IMR-90 (cell line): ENCODE data around the gene KCNJ6. TPM values are rescaled to one million over a fixed set of nuclear protein-coding genes. Genes with fewer than 3 reads are reported as not detected.

Source experiments
- ATAC-seq: fragments of 200-7000 bp; cut with Tn5 transposase; 2 replicates; pipeline ENCODE4 v1.9.1; 2020; ENCODE audit warnings: low read depth, mild to moderate bottlenecking, moderate library complexity
- BruUV-seq: library from RNA; stranded (reverse); fragments of 400-500 nt; replicated peaks from 2 replicates; lab custom pipeline; 2021; lab: Mats Ljungman, UMichigan
- CTCF ChIA-PET: fragments of 300-600 bp; formaldehyde crosslinking; extraction: SDS; loops from one replicate; lab custom pipeline; 2021; ENCODE audit warnings: antibody characterized with exemption; lab: Yijun Ruan, JAX
- POLR2A ChIA-PET: fragments of 300-600 bp; sonication (Branson Sonifier 250); formaldehyde crosslinking; loops from one replicate; lab custom pipeline; 2022; ENCODE audit warnings: antibody characterized with exemption; ENCODE audit not compliant: unreplicated experiment; lab: Charles Lee
- DNase-seq: peaks from one replicate; pipeline ENCODE4 v3.0.0; 2013
- H2AFZ ChIP-seq: replicated peaks from 2 replicates; pipeline ENCODE3; 2013; ENCODE audit warnings: low read length, mild to moderate bottlenecking; ENCODE audit not compliant: poor library complexity
- H2AK5ac ChIP-seq: 2 replicates; pipeline ENCODE4 v1.6.1; 2013; ENCODE audit warnings: low read depth, low read length, inconsistent platforms
- H2AK9ac ChIP-seq: replicated peaks from 2 replicates; pipeline ENCODE3; 2013; ENCODE audit warnings: mild to moderate bottlenecking, low read depth, low read length, moderate library complexity; ENCODE audit not compliant: poor library complexity
- H2BK120ac ChIP-seq: 2 replicates; pipeline ENCODE4 v1.6.1; 2013; ENCODE audit warnings: low read depth, low read length, inconsistent platforms
- H2BK15ac ChIP-seq: 3 replicates; pipeline ENCODE4 v1.6.1; 2013; ENCODE audit warnings: low read depth, low read length, inconsistent platforms
- H2BK20ac ChIP-seq: 2 replicates; pipeline ENCODE4 v1.6.1; 2013; ENCODE audit warnings: low read depth, mild to moderate bottlenecking, inconsistent platforms, low read length, moderate library complexity
- H2BK5ac ChIP-seq: 2 replicates; pipeline ENCODE4 v1.6.1; 2013; ENCODE audit warnings: mild to moderate bottlenecking, low read depth, low read length, inconsistent platforms; ENCODE audit not compliant: poor library complexity, severe bottlenecking
- H3K14ac ChIP-seq: replicated peaks from 2 replicates; pipeline ENCODE4 v1.6.1; 2013; ENCODE audit warnings: low read depth, low read length, inconsistent platforms
- H3K18ac ChIP-seq: 2 replicates; pipeline ENCODE4 v1.6.1; 2013; ENCODE audit warnings: low read depth, low read length, control low read depth
- H3K23ac ChIP-seq: 2 replicates; pipeline ENCODE4 v1.6.1; 2013; ENCODE audit warnings: low read depth, low read length, inconsistent platforms
- H3K27ac ChIP-seq: 2 replicates; pipeline ENCODE4 v1.5.1; 2013; ENCODE audit warnings: mild to moderate bottlenecking, control low read depth, low read length; ENCODE audit not compliant: insufficient read depth
- H3K27me3 ChIP-seq: 2 replicates; pipeline ENCODE4 v1.6.1; 2013; ENCODE audit warnings: low read length; ENCODE audit not compliant: control insufficient read depth, insufficient read depth
- H3K36me3 ChIP-seq: 2 replicates; pipeline ENCODE4 v1.6.1; 2013; ENCODE audit warnings: low read length, mixed read lengths; ENCODE audit not compliant: control insufficient read depth, insufficient read depth
- H3K4ac ChIP-seq: 2 replicates; pipeline ENCODE4 v1.6.1; 2013; ENCODE audit warnings: low read depth, low read length, inconsistent platforms
- H3K4me1 ChIP-seq: 2 replicates; pipeline ENCODE4 v1.6.1; 2013; ENCODE audit warnings: low read length, mixed read lengths; ENCODE audit not compliant: control insufficient read depth, insufficient read depth
- H3K4me2 ChIP-seq: 2 replicates; pipeline ENCODE4 v1.6.1; 2013; ENCODE audit warnings: low read depth, mild to moderate bottlenecking, control low read depth, low read length, moderate library complexity
- H3K4me3 ChIP-seq: 2 replicates; pipeline ENCODE4 v1.5.1; 2013; ENCODE audit warnings: low read depth, mild to moderate bottlenecking, control low read depth, low read length, moderate library complexity; ENCODE audit not compliant: insufficient read depth
- H3K56ac ChIP-seq: 2 replicates; pipeline ENCODE4 v1.6.1; 2013; ENCODE audit warnings: low read length, inconsistent platforms; ENCODE audit not compliant: insufficient read depth; ENCODE audit errors: extremely low read depth
- H3K79me1 ChIP-seq, 2 experiments: 2 replicates each; pipeline ENCODE4 v1.6.1; 2013; ENCODE audit warnings: low read length in 2 of 2, inconsistent platforms in 1 of 2, low read depth in 1 of 2
- H3K9ac ChIP-seq: 2 replicates; pipeline ENCODE4 v1.6.1; 2013; ENCODE audit warnings: low read depth, low read length, control low read depth
- H3K9me1 ChIP-seq: 2 replicates; pipeline ENCODE4 v1.6.1; 2013; ENCODE audit warnings: low read length, inconsistent platforms; ENCODE audit not compliant: insufficient read depth
- H3K9me3 ChIP-seq: 2 replicates; pipeline ENCODE4 v1.6.1; 2013; ENCODE audit warnings: low read length; ENCODE audit not compliant: control insufficient read depth, insufficient read depth
- H4K20me1 ChIP-seq: 2 replicates; pipeline ENCODE4 v1.6.1; 2013; ENCODE audit warnings: low read length, inconsistent platforms; ENCODE audit not compliant: insufficient read depth
- H4K5ac ChIP-seq: 2 replicates; pipeline ENCODE4 v1.6.1; 2013; ENCODE audit warnings: mild to moderate bottlenecking, low read depth, low read length, control low read depth
- H4K8ac ChIP-seq, 2 experiments: 2 replicates each; pipeline ENCODE4 v1.6.1; 2013; ENCODE audit warnings: low read depth in 2 of 2, low read length in 2 of 2, control low read depth in 1 of 2, inconsistent platforms in 1 of 2
- H4K91ac ChIP-seq: 2 replicates; pipeline ENCODE4 v1.6.1; 2013; ENCODE audit warnings: low read depth, low read length, inconsistent platforms; ENCODE audit not compliant: insufficient read depth
- BHLHE40 ChIP-seq: fragments of 150-350 bp; IDR thresholded peaks from 2 replicates; pipeline ENCODE4 v1.6.1; 2016; ENCODE audit warnings: mild to moderate bottlenecking, low read depth, low read length
- CEBPB ChIP-seq: IDR thresholded peaks from 2 replicates; pipeline ENCODE4 v1.6.1; 2012; ENCODE audit warnings: low read depth, low read length, improper control_type of control experiment
- CHD1 ChIP-seq: IDR thresholded peaks from 2 replicates; pipeline ENCODE4 v1.6.1; 2012; ENCODE audit warnings: low read depth, low read length, improper control_type of control experiment
- FOS ChIP-seq: fragments of 150-350 bp; IDR thresholded peaks from 2 replicates; pipeline ENCODE4 v1.6.1; 2016; ENCODE audit warnings: low read depth, low read length
- MAFK ChIP-seq: IDR thresholded peaks from 2 replicates; pipeline ENCODE4 v1.6.1; 2012; ENCODE audit warnings: low read depth, low read length, improper control_type of control experiment
- MAZ ChIP-seq: IDR thresholded peaks from 2 replicates; pipeline ENCODE4 v1.6.1; 2012; ENCODE audit warnings: low read depth, mild to moderate bottlenecking, low read length, improper control_type of control experiment, moderate library complexity, borderline replicate concordance
- MXI1 ChIP-seq: IDR thresholded peaks from 2 replicates; pipeline ENCODE4 v1.6.1; 2012; ENCODE audit warnings: low read depth, mild to moderate bottlenecking, low read length, moderate library complexity, borderline replicate concordance
- NFE2L2 ChIP-seq: fragments of 150-350 bp; IDR thresholded peaks from 2 replicates; pipeline ENCODE4 v1.6.1; 2016; ENCODE audit warnings: low read depth, mild to moderate bottlenecking, low read length
- POLR2A ChIP-seq: IDR thresholded peaks from 2 replicates; pipeline ENCODE4 v1.6.1; 2012; ENCODE audit warnings: mild to moderate bottlenecking, low read depth, low read length
- RAD21 ChIP-seq: IDR thresholded peaks from 2 replicates; pipeline ENCODE4 v1.6.1; 2012; ENCODE audit warnings: low read length, improper control_type of control experiment
- RCOR1 ChIP-seq: IDR thresholded peaks from 2 replicates; pipeline ENCODE4 v1.6.1; 2012; ENCODE audit warnings: mild to moderate bottlenecking, low read length, improper control_type of control experiment; ENCODE audit not compliant: insufficient replicate concordance
- WGBS, 2 experiments: methylation state at CpG; one replicate each; pipeline versions ENCODE4 v1.1.5 to v1.1.7; 2013; ENCODE audit warnings: missing lambda C conversion rate in 2 of 2; ENCODE audit not compliant: insufficient read length in 1 of 2; ENCODE audit errors: extremely low coverage in 2 of 2; 5-methylcytosine and 5-hydroxymethylcytosine counted together
- dilution Hi-C: fragments of 300-500 bp; cut with HindIII; formaldehyde crosslinking; loops from one replicate; pipeline ENCODE4 v1.14.3; 2018; ENCODE audit warnings: low sequenced_read_pairs; ENCODE audit not compliant: unreplicated experiment
- in situ Hi-C: fragments of 300-500 bp; cut with MboI; formaldehyde crosslinking; loops from 3 replicates; pipeline ENCODE4 v1.14.3; 2019; ENCODE audit warnings: low sequenced_read_pairs, inconsistent platforms, mixed read lengths
- intact Hi-C: fragments of 100-400 bp; cut with micrococcal nuclease; formaldehyde crosslinking; loops from 2 replicates; pipeline ENCODE4 v1.10.0; 2022
- polyA plus RNA-seq, 3 experiments: library from polyadenylated mRNA; depleted of rRNA; stranded (reverse); fragments of >200 nt; gene quantifications; 2 replicates each; pipeline ENCODE4 v1.2.3, GENCODE V29; 2012; ENCODE audit warnings: low replicate concordance in 1 of 3
- total RNA-seq: library from RNA; depleted of rRNA; stranded (reverse); fragments of >200 nt; gene quantifications from 2 replicates; pipeline ENCODE4 v1.2.3, GENCODE V29; 2012
- TF ChIP-seq, protein P1 (sequence below): fragments of 150-350 bp; IDR thresholded peaks from 2 replicates; pipeline ENCODE4 v1.6.1; 2017; ENCODE audit warnings: mild to moderate bottlenecking, antibody characterized with exemption, low read length, low read depth

KCNJ6 gene
- total and polyA plus RNA-seq, 2 of the 4 experiments (the other 2 are of a cell fraction), result under 0.01 to 0.02 TPM

DNA sequence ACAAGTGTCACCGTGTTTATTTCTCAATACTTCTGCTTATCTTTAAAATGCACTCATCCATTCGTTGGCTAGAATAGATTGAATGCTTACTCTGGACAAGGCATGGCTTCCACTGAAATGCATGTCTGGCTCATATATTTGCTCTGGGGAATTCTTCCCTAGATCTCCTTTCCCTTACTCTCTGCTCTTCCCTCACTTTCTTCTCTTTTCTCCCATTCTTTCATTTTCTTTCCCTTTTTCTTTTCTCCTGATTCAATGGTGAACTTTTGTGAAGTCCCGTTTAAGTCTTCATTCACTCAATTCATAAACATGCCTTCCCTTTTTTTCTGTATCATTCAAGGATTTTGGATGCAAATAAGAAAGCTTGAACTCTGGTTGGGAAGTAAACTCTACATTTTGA is 315.2 kb downstream of the KCNJ6 start:
- no peak for TF ChIP-seq MXI1
- no peak for TF ChIP-seq MAFK
- no peak for TF ChIP-seq RAD21
- no peak for TF ChIP-seq BHLHE40
- TF ChIP-seq POLR2A, result no peak
- TF ChIP-seq MAZ, result no peak
- TF ChIP-seq, protein P1, sequence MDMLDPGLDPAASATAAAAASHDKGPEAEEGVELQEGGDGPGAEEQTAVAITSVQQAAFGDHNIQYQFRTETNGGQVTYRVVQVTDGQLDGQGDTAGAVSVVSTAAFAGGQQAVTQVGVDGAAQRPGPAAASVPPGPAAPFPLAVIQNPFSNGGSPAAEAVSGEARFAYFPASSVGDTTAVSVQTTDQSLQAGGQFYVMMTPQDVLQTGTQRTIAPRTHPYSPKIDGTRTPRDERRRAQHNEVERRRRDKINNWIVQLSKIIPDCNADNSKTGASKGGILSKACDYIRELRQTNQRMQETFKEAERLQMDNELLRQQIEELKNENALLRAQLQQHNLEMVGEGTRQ, result no peak
- no peak for TF ChIP-seq FOS
- TF ChIP-seq NFE2L2, result no peak
- TF ChIP-seq CHD1, result no peak
- no peak for TF ChIP-seq CEBPB
- no peak for TF ChIP-seq RCOR1
- no peak for DNase-seq
- H3K56ac ChIP-seq, result no peak overlapping the region
- no peak overlapping the region for H4K91ac ChIP-seq
- no peak overlapping the region for H4K8ac ChIP-seq
- H2BK20ac ChIP-seq, result no peak overlapping the region
- no peak overlapping the region for H2AK5ac ChIP-seq
- H3K9ac ChIP-seq, result no peak overlapping the region
- H3K4ac ChIP-seq, result no peak overlapping the region
- H3K23ac ChIP-seq, result no peak overlapping the region
- 49% methylated on average over 2 of the region's 3 CpGs; no CpG with 5 or more reads in 1 of the 2 experiments for WGBS, 2 experiments
- no peak for ATAC-seq
- H4K5ac ChIP-seq, result no peak overlapping the region
- no peak overlapping the region for H2BK5ac ChIP-seq
- no peak overlapping the region for H3K18ac ChIP-seq
- no peaks in the 10 kb centered on the region for H3K79me1 ChIP-seq
- H3K27me3 ChIP-seq, result peaks cover 31% of the 10 kb centered on the region
- H3K14ac ChIP-seq, result no peak overlapping the region
- H3K4me3 ChIP-seq, result no peak overlapping the region
- H3K36me3 ChIP-seq, result no peaks in the 10 kb centered on the region
- H2AK9ac ChIP-seq, result no peak overlapping the region
- BruUV-seq, result no TSS peak
- H3K9me1 ChIP-seq, result no peaks in the 10 kb centered on the region
- no peak overlapping the region for H2AFZ ChIP-seq
- H4K20me1 ChIP-seq, result no peaks in the 10 kb centered on the region
- no peak overlapping the region for H3K4me2 ChIP-seq
- H3K27ac ChIP-seq, result no peak overlapping the region
- no peaks in the 10 kb centered on the region for H3K4me1 ChIP-seq
- no peak overlapping the region for H2BK120ac ChIP-seq
- POLR2A ChIA-PET, result no interaction called here
- dilution Hi-C loops, result no loop called here
- H3K9me3 ChIP-seq, result no peaks in the 10 kb centered on the region
- in situ Hi-C loops, result no loop called here
- intact Hi-C loops, result no loop called here
- no peak overlapping the region for H2BK15ac ChIP-seq
- CTCF ChIA-PET, result no interaction called here
